Astrocyte (in vitro differentiated cells and primary cell): Measurements from ENCODE around the gene SH2B2. TPM values are rescaled to one million over a fixed set of nuclear protein-coding genes. Genes with fewer than 3 reads are reported as not detected.
A peak's percentile ranks its signal among the peaks of the same experiment; 100 is the strongest.

Source experiments
- DNase-seq: peaks from one replicate; pipeline ENCODE4 v3.0.0-alpha.2; 2010; ENCODE audit warnings: low read depth
- FAIRE-seq: peaks from 2 replicates; lab custom pipeline; 2011; peaks lifted over from hg19 to GRCh38; lab: Jason Lieb, UNC
- H2AFZ ChIP-seq: 2 replicates; pipeline ENCODE4 v1.6.0; 2012; ENCODE audit warnings: low read depth, low read length, inconsistent platforms
- H3K27ac ChIP-seq: 2 replicates; pipeline ENCODE4 v1.5.1; 2011; ENCODE audit warnings: low read depth, low read length, inconsistent platforms
- H3K27me3 ChIP-seq: 2 replicates; pipeline ENCODE4 v1.6.0; 2011; ENCODE audit warnings: low read length, inconsistent platforms; ENCODE audit not compliant: insufficient read depth
- H3K36me3 ChIP-seq: 2 replicates; pipeline ENCODE4 v1.5.1; 2011; ENCODE audit warnings: low read length, inconsistent platforms; ENCODE audit not compliant: insufficient read depth
- H3K4me1 ChIP-seq: 2 replicates; pipeline ENCODE4 v1.5.1; 2011; ENCODE audit warnings: low read length, inconsistent platforms; ENCODE audit not compliant: insufficient read depth
- H3K4me2 ChIP-seq: 2 replicates; pipeline ENCODE4 v1.6.0; 2012; ENCODE audit warnings: low read length, inconsistent platforms
- H3K4me3 ChIP-seq: 2 replicates; pipeline ENCODE4 v1.5.1; 2011; ENCODE audit warnings: low read depth, mild to moderate bottlenecking, low read length, inconsistent platforms; ENCODE audit not compliant: insufficient read depth
- H3K79me2 ChIP-seq: 2 replicates; pipeline ENCODE4 v1.6.0; 2012; ENCODE audit warnings: mild to moderate bottlenecking, low read length, inconsistent platforms; ENCODE audit not compliant: insufficient read depth
- H3K9ac ChIP-seq: 2 replicates; pipeline ENCODE4 v1.6.0; 2012; ENCODE audit warnings: mild to moderate bottlenecking, low read length, inconsistent platforms
- H3K9me3 ChIP-seq: 2 replicates; pipeline ENCODE4 v1.5.1; 2012; ENCODE audit warnings: low read depth, mild to moderate bottlenecking, low read length, inconsistent platforms; ENCODE audit not compliant: insufficient read depth
- H4K20me1 ChIP-seq: 2 replicates; pipeline ENCODE4 v1.6.0; 2012; ENCODE audit warnings: low read length, inconsistent platforms; ENCODE audit not compliant: insufficient read depth
- H3K27ac Mint-ChIP-seq: one replicate; pipeline ENCODE4 v1.8.0; 2021; ENCODE audit warnings: mild to moderate bottlenecking, mixed read lengths; ENCODE audit not compliant: unreplicated experiment
- H3K27me3 Mint-ChIP-seq: one replicate; pipeline ENCODE4 v1.8.0; 2021; ENCODE audit warnings: low read depth, mixed read lengths; ENCODE audit not compliant: unreplicated experiment
- H3K36me3 Mint-ChIP-seq: one replicate; pipeline ENCODE4 v1.8.0; 2021; ENCODE audit warnings: low read depth, mixed read lengths; ENCODE audit not compliant: unreplicated experiment
- H3K4me1 Mint-ChIP-seq: one replicate; pipeline ENCODE4 v1.8.0; 2021; ENCODE audit warnings: low read depth, mixed read lengths; ENCODE audit not compliant: unreplicated experiment
- H3K4me3 Mint-ChIP-seq: one replicate; pipeline ENCODE4 v1.8.0; 2021; ENCODE audit warnings: mild to moderate bottlenecking, moderate library complexity, mixed read lengths; ENCODE audit not compliant: unreplicated experiment
- H3K9me3 Mint-ChIP-seq: one replicate; pipeline ENCODE4 v1.8.0; 2021; ENCODE audit warnings: mild to moderate bottlenecking, mixed read lengths; ENCODE audit not compliant: unreplicated experiment
- EZH2 ChIP-seq: IDR thresholded peaks from 2 replicates; pipeline ENCODE4 v1.6.1; 2012; ENCODE audit warnings: mild to moderate bottlenecking, low read length, inconsistent platforms; ENCODE audit not compliant: insufficient read depth
- total RNA-seq: library from RNA; stranded (reverse); gene quantifications from 2 replicates; pipeline ENCODE4 v1.2.1, GENCODE V29; 2021
- TF ChIP-seq, protein P1 (sequence below): IDR thresholded peaks from 2 replicates; pipeline ENCODE4 v1.5.1; 2011; ENCODE audit warnings: low read depth, mild to moderate bottlenecking, inconsistent platforms, low read length, moderate library complexity; ENCODE audit not compliant: insufficient read depth

SH2B2 gene
- total RNA-seq, 1 donor from 2014 or later, result 5.6 TPM

DNA sequence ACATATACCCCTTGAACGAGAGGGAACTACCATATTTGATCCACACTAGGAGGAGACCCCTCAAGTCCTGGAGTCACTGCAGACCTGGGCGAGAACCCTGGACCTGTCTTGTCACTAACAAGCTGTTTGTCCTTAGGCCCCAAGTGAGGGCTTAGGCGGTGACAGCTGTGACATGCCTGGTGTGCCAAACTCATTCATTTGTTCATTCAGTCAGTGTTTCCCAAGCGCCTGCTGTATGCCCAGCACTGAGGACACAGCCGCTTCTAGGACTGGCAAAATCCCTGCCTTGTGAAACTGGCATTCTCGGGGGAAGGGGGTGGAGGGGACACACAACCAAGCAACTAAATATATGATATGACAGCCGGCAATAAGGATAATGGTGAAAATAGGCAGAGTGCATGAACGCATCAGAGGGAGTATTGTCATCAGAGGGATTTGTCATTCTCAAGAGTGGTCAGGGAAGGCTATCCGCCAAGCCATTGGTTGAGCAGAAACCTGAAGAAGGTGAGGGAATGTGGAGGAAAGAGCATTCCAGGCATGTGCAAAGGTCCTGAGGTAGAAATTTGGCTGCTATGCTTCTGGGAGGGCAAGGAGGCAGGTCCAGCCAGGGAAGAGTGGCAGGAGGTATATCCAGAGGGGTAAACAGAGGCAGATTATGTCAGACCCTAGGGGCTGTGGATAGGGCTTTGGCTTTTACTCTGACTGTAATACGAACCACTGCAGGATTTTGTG, 11.0 kb downstream of the SH2B2 start:
- Mint-ChIP-seq H3K9me3 (no peaks in the 10 kb centered on the region), H3K4me3 (no peak overlapping the region), H3K27me3 (peaks cover 24% of the 10 kb centered on the region), H3K36me3 (peaks cover 3% of the 10 kb centered on the region), H3K4me1 (peaks cover 2% of the 10 kb centered on the region), H3K27ac (no peak overlapping the region)
- H3K36me3 ChIP-seq, result no peaks in the 10 kb centered on the region
- H4K20me1 ChIP-seq, result no peaks in the 10 kb centered on the region
- H3K9me3 ChIP-seq, result no peaks in the 10 kb centered on the region
- H3K27ac ChIP-seq, result no peak overlapping the region
- DNase-seq (no peak), FAIRE-seq (no peak)
- no peaks in the 10 kb centered on the region for H3K79me2 ChIP-seq
- H3K9ac ChIP-seq, result no peak overlapping the region
- no peak overlapping the region for H3K4me2 ChIP-seq
- H2AFZ ChIP-seq, result no peak overlapping the region
- peaks cover 9% of the 10 kb centered on the region for H3K27me3 ChIP-seq
- H3K4me3 ChIP-seq, result no peak overlapping the region
- no peaks in the 10 kb centered on the region for H3K4me1 ChIP-seq
- no peak for TF ChIP-seq EZH2
- TF ChIP-seq, protein P1, sequence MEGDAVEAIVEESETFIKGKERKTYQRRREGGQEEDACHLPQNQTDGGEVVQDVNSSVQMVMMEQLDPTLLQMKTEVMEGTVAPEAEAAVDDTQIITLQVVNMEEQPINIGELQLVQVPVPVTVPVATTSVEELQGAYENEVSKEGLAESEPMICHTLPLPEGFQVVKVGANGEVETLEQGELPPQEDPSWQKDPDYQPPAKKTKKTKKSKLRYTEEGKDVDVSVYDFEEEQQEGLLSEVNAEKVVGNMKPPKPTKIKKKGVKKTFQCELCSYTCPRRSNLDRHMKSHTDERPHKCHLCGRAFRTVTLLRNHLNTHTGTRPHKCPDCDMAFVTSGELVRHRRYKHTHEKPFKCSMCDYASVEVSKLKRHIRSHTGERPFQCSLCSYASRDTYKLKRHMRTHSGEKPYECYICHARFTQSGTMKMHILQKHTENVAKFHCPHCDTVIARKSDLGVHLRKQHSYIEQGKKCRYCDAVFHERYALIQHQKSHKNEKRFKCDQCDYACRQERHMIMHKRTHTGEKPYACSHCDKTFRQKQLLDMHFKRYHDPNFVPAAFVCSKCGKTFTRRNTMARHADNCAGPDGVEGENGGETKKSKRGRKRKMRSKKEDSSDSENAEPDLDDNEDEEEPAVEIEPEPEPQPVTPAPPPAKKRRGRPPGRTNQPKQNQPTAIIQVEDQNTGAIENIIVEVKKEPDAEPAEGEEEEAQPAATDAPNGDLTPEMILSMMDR, result no peak

DNA sequence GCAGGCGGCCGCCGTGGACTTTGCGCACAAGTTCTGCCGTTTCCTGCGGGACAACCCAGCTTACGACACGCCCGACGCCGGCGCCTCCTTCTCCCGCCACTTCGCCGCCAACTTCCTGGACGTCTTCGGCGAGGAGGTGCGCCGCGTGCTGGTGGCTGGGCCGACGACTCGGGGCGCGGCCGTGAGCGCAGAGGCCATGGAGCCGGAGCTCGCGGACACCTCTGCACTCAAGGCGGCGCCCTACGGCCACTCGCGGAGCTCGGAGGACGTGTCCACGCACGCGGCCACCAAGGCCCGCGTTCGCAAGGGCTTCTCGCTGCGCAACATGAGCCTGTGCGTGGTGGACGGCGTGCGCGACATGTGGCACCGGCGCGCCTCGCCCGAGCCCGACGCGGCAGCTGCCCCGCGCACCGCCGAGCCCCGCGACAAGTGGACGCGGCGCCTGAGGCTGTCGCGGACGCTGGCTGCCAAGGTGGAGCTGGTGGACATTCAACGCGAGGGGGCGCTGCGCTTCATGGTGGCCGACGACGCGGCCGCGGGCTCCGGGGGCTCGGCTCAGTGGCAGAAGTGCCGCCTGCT, 14.1 kb downstream of the SH2B2 start:
- no peak overlapping the region for H3K9ac ChIP-seq

More for the DNA sequence above, 14.1 kb downstream of the SH2B2 start:
- Mint-ChIP-seq H3K9me3 (no peaks in the 10 kb centered on the region), H3K27me3 (peaks cover 15% of the 10 kb centered on the region), H3K4me1 (peaks cover 1% of the 10 kb centered on the region), H3K36me3 (peaks cover 3% of the 10 kb centered on the region), H3K4me3 (no peak overlapping the region), H3K27ac (no peak overlapping the region)
- no peak overlapping the region for H2AFZ ChIP-seq
- H4K20me1 ChIP-seq, result no peaks in the 10 kb centered on the region
- H3K27me3 ChIP-seq, result peaks cover 6% of the 10 kb centered on the region
- no peak overlapping the region for H3K4me2 ChIP-seq
- no peaks in the 10 kb centered on the region for H3K36me3 ChIP-seq
- no peak overlapping the region for H3K27ac ChIP-seq
- H3K4me1 ChIP-seq, result no peaks in the 10 kb centered on the region
- H3K4me3 ChIP-seq, result no peak overlapping the region
- TF ChIP-seq, protein P1, result no peak
- peak; percentile 42 for TF ChIP-seq EZH2
- no peak for FAIRE-seq
- no peak for DNase-seq
- H3K79me2 ChIP-seq, result no peaks in the 10 kb centered on the region
- no peaks in the 10 kb centered on the region for H3K9me3 ChIP-seq
